DND-41 (cell line): ENCODE measurements around the gene PCBP2.
"Not testable (repeated sequence)": the region's sequence is repeated elsewhere in the genome, so short reads cannot be mapped to it uniquely, and the experiment has no call there.

Experiments used
- ATAC-seq: fragments of 200-7000 bp; cut with Tn5 transposase; 3 replicates; pipeline ENCODE4 v1.9.1; 2021; ENCODE audit warnings: low read depth; ENCODE audit not compliant: insufficient read depth
- DNase-seq: peaks from one replicate; pipeline ENCODE4 v3.0.0-alpha.2; 2020
- H2AFZ ChIP-seq: 2 replicates; pipeline ENCODE4 v1.6.0; 2012; ENCODE audit warnings: low read depth, low read length
- H3K27ac ChIP-seq: 2 replicates; pipeline ENCODE4 v1.5.1; 2012; ENCODE audit warnings: low read length, inconsistent platforms
- H3K27me3 ChIP-seq: fragments of 200-600 bp; sonication (generic); 2 replicates; pipeline ENCODE4 v1.6.0; 2012; ENCODE audit warnings: low read length, mild to moderate bottlenecking, inconsistent platforms; ENCODE audit not compliant: insufficient read depth, poor library complexity
- H3K36me3 ChIP-seq: 2 replicates; pipeline ENCODE4 v1.5.1; 2012; ENCODE audit warnings: low read length, inconsistent platforms; ENCODE audit not compliant: insufficient read depth
- H3K4me1 ChIP-seq: 2 replicates; pipeline ENCODE4 v1.5.1; 2012; ENCODE audit warnings: mild to moderate bottlenecking, low read length; ENCODE audit not compliant: insufficient read depth
- H3K4me2 ChIP-seq: 2 replicates; pipeline ENCODE4 v1.6.0; 2012; ENCODE audit warnings: mild to moderate bottlenecking, moderate library complexity, low read length, inconsistent platforms; ENCODE audit not compliant: insufficient read depth
- H3K4me3 ChIP-seq, 2 experiments: fragments of 200-600 bp in 1 of 2; shearing (Covaris generic) in 1 of 2; 2 replicates each; pipeline ENCODE4 v1.5.1; 2012 to 2016; ENCODE audit warnings: inconsistent platforms in 2 of 2, low read length in 2 of 2, mild to moderate bottlenecking in 2 of 2, low read depth in 1 of 2, moderate library complexity in 1 of 2
- H3K79me2 ChIP-seq: 2 replicates; pipeline ENCODE4 v1.6.0; 2012; ENCODE audit warnings: low read length, inconsistent platforms; ENCODE audit not compliant: insufficient read depth
- H3K9ac ChIP-seq: 2 replicates; pipeline ENCODE4 v1.6.0; 2012; ENCODE audit warnings: low read depth, mild to moderate bottlenecking, inconsistent platforms, low read length, moderate library complexity
- H3K9me3 ChIP-seq: 2 replicates; pipeline ENCODE4 v1.5.1; 2012; ENCODE audit warnings: low read length, moderate library complexity, mild to moderate bottlenecking, inconsistent platforms; ENCODE audit not compliant: insufficient read depth, severe bottlenecking
- H4K20me1 ChIP-seq: 2 replicates; pipeline ENCODE4 v1.6.0; 2012; ENCODE audit warnings: low read length; ENCODE audit not compliant: insufficient read depth
- EZH2 ChIP-seq: IDR thresholded peaks from 3 replicates; pipeline ENCODE4 v1.6.1; 2012; ENCODE audit warnings: borderline replicate concordance, low read depth, mild to moderate bottlenecking, moderate library complexity, low read length, inconsistent platforms; ENCODE audit not compliant: severe bottlenecking
- TF ChIP-seq, protein P1 (sequence below): IDR thresholded peaks from 2 replicates; pipeline ENCODE4 v1.5.1; 2012; ENCODE audit warnings: borderline replicate concordance, low read length, moderate library complexity, mild to moderate bottlenecking; ENCODE audit not compliant: poor library complexity, severe bottlenecking; ENCODE audit errors: extremely low read depth

PCBP2 gene

DNA sequence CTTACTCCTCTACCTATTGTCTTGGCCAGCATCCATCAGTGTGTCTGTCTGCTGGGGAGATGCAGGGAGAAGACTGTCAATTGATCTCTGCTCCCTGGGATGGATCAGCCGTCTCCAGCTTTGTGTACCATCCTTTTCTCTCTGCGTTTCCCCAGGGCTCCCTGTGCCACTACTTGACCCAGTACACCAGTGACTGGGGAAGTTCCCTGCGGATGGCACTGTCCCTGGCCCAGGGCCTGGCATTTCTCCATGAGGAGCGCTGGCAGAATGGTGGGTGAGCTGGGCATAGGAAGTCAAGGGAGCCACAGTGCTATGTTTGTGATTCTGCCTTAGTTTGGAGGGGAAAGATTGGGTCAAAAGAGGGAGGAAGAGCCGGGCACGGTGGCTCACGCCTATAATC is 23.2 kb upstream of the PCBP2 start:
- no peak overlapping the region for H2AFZ ChIP-seq
- H3K4me3 ChIP-seq: no peak overlapping the region
- TF ChIP-seq, protein P1, sequence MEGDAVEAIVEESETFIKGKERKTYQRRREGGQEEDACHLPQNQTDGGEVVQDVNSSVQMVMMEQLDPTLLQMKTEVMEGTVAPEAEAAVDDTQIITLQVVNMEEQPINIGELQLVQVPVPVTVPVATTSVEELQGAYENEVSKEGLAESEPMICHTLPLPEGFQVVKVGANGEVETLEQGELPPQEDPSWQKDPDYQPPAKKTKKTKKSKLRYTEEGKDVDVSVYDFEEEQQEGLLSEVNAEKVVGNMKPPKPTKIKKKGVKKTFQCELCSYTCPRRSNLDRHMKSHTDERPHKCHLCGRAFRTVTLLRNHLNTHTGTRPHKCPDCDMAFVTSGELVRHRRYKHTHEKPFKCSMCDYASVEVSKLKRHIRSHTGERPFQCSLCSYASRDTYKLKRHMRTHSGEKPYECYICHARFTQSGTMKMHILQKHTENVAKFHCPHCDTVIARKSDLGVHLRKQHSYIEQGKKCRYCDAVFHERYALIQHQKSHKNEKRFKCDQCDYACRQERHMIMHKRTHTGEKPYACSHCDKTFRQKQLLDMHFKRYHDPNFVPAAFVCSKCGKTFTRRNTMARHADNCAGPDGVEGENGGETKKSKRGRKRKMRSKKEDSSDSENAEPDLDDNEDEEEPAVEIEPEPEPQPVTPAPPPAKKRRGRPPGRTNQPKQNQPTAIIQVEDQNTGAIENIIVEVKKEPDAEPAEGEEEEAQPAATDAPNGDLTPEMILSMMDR: no peak
- no peak for TF ChIP-seq EZH2
- no peaks in the 10 kb centered on the region for H3K9me3 ChIP-seq
- no peaks in the 10 kb centered on the region for H3K4me1 ChIP-seq
- ATAC-seq (no peak), DNase-seq (no peak)
- H4K20me1 ChIP-seq: no peaks in the 10 kb centered on the region
- no peaks in the 10 kb centered on the region for H3K36me3 ChIP-seq
- no peak overlapping the region for H3K4me2 ChIP-seq
- no peaks in the 10 kb centered on the region for H3K27me3 ChIP-seq
- H3K9ac ChIP-seq: no peak overlapping the region
- no peak overlapping the region for H3K27ac ChIP-seq
- no peaks in the 10 kb centered on the region for H3K79me2 ChIP-seq

DNA sequence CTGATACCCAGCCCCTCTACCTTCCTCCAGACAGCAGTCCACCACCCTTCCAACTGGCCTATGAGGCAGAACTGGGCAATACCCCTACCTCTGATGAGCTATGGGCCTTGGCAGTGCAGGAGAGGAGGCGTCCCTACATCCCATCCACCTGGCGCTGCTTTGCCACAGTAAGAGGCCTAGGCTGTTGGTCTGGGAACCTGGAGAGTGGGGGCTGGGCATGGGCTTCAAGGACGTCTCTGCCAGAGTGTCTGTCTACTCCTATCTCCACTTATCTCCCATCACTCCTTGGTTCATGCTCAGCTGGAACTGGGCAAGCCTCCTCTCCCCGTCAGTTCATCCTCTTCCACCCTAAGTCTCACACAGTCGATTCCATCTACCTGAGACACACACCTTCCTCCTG is 21.8 kb upstream of the PCBP2 start:
- H3K9ac ChIP-seq: no peak overlapping the region
- no peaks in the 10 kb centered on the region for H3K4me1 ChIP-seq
- no peak for TF ChIP-seq EZH2
- TF ChIP-seq, protein P1: no peak
- H3K9me3 ChIP-seq: no peaks in the 10 kb centered on the region
- H3K4me2 ChIP-seq: no peak overlapping the region
- H3K36me3 ChIP-seq: no peaks in the 10 kb centered on the region
- ATAC-seq (no peak), DNase-seq (no peak)
- H3K27me3 ChIP-seq: no peaks in the 10 kb centered on the region
- no peaks in the 10 kb centered on the region for H3K79me2 ChIP-seq
- no peak overlapping the region for H2AFZ ChIP-seq
- H4K20me1 ChIP-seq: no peaks in the 10 kb centered on the region
- no peak overlapping the region for H3K4me3 ChIP-seq
- no peak overlapping the region for H3K27ac ChIP-seq

- no peaks in the 10 kb centered on the region for H3K9me3 ChIP-seq
- H3K4me1 ChIP-seq: no peaks in the 10 kb centered on the region
- H3K4me2 ChIP-seq: no peak overlapping the region
- no peak for TF ChIP-seq EZH2
- TF ChIP-seq, protein P1: no peak
- H3K4me3 ChIP-seq: no peak overlapping the region
- DNase-seq (no peak), ATAC-seq (no peak)
- no peaks in the 10 kb centered on the region for H3K79me2 ChIP-seq
- H4K20me1 ChIP-seq: no peaks in the 10 kb centered on the region
- H3K36me3 ChIP-seq: no peaks in the 10 kb centered on the region
- H3K9ac ChIP-seq: no peak overlapping the region
- H3K27me3 ChIP-seq: no peaks in the 10 kb centered on the region
- H3K27ac ChIP-seq: no peak overlapping the region
- no peak overlapping the region for H2AFZ ChIP-seq
Measured at GRCh38 chr12:53431187-53431586, 20.7 kb upstream of the PCBP2 start.

- not testable (repeated sequence) for H3K4me2 ChIP-seq, H3K4me1 ChIP-seq, DNase-seq, H3K79me2 ChIP-seq, H3K9me3 ChIP-seq, H4K20me1 ChIP-seq, H3K36me3 ChIP-seq, H3K9ac ChIP-seq, H2AFZ ChIP-seq, ATAC-seq, H3K27me3 ChIP-seq, H3K4me3 ChIP-seq, H3K27ac ChIP-seq
Measured at GRCh38 chr12:53435326-53435725, 16.6 kb upstream of the PCBP2 start.

DNA sequence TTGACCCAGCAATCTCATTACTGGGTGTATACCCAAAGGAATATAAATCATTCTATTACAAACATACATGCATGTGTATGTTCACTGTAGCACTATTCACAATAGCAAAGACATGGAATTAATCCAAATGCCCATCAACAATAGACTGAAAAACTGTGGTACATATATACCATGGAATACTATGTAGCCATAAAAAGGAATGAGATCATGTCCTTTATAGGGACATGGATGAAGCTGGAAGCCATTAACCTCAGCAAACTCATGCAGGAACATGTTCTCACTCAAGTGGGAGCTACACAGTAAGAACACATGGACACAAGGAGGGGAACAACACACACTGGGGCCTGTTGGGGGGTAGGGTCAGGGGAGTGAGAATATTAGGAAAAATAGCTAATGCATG is 12.3 kb upstream of the PCBP2 start:
- ATAC-seq, H3K27me3 ChIP-seq, H3K27ac ChIP-seq, H4K20me1 ChIP-seq, H3K36me3 ChIP-seq, H3K4me2 ChIP-seq, H3K9ac ChIP-seq, DNase-seq, H3K9me3 ChIP-seq, H3K4me3 ChIP-seq: not testable (repeated sequence)
- Histone ChIP-seq H3K4me1 (peaks cover 33% of the 10 kb centered on the region), H2AFZ (0 out of 2 replicates have a peak overlapping the region, but pooled peaks have one; percentile 17), H3K79me2 (peaks cover 26% of the 10 kb centered on the region)
